Femur (tissue), 1 donor: ENCODE measurements around the gene GPC4.
"Not testable (repeated sequence)": the region's sequence is repeated elsewhere in the genome, so short reads cannot be mapped to it uniquely, and the experiment has no call there.

Experiments used
- DNase-seq: peaks from one replicate; pipeline ENCODE4 v3.0.0-alpha.2; 2017

The GPC4 gene

DNA sequence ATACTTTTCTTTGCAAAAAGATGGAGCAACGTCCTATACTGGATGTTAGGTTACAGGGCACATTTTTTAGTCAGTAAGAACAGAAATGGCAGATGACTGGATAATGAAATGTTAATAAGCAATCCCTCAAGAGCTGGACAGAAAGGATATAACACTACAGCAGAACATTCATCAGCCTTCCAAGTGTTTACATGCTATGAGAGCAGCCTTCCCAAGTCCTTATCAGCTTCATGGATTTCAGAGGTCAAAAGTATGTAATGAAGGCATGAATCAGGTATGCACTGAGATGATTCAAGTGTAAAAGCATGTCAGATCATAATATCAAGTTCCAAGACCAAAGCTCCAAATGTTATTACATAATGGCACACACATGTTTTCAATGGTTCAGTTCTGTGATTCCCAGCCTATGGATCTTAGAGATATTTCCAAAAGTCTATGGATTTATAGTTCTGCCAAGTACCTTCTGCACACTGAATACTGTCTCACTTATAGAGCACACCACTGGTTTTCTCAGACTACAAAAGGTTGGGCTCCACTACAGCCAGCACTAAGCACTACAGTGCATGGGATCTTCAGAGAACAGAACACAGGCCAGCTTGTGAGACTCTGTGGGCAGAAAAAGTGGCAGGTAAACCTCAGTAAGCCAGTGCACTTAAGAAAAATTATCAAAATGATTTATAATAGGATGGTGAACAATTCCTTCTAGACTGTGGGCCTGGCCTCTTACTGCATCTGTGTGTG, 49.2 kb downstream of the GPC4 start:
- DNase-seq: no peak

DNA sequence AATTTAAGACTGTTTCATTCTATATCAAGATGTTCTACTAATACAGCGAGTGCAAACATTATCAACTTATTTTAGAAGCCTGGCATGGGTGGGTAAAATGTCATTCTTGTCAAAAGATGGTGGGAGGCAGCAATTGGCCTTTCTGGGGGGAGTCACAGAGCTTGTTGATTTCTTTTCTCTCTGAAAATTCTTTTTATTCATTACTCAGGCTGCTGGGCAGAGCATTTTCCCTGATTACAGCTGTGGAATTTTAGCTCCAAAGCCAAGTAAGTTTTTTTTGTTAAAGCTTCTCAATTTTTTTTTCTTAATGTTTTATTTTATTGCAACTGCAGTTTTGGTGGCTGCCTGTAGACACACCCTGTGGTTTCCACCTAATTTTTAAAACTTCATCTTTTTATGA, 50.4 kb downstream of the GPC4 start:
- DNase-seq: no peak

DNA sequence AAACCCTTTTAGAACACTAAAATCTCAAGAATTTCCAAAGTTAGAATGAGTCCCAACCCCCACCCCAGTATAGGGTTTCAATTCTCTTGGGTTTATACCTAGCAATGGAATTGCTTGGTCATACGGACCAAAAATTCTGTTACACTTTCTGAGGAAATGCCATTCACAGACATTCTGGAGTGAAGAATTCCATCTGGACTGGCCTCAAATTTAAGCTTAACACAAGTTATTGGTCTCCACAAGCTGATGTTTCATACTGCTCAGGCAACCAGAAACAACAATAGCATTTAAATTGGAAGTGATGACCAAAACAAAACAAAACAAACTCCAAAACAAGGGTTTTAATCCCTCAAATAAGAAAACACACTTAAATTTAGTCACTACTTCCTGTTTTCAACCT, 51.1 kb downstream of the GPC4 start:
- DNase-seq: no peak

DNA sequence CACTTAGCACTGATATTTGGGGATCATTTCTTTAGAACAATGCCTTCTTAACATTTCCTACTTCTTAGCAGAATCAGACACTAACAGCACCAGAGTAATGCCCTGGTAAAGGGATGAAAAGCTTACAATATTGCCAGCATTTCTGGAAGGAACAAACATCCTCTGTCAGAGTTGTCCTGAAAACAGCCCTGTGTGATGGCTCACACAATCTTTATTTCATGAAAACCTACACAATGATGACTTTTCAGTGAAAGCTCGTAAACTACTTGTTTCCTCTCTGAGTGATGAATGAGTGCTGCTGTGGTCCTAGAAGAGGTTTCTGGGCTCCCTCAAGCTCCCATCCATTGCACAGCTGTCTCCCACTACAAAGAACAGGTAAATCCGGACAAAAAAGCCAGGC, 52.8 kb downstream of the GPC4 start:
- no peak for DNase-seq

DNA sequence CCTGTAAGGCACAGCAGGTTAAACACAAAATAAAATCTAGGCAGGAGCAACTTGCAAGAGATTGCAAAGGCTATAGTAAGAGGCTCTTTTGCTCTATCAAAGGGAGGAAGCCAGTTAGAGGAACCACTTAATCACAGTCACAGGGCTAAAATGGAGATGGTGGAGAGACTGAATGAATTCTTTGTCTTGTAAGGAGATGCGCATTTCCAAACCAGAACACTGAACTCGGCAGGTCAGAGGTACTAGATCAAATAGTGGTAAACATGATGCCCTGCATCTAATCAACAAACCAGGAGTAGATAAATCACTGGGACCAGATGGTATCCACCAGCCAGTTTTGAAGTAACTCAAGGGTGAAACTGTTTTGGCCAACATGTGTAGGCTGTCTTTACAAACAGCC, 55.8 kb downstream of the GPC4 start:
- no peak for DNase-seq

DNA sequence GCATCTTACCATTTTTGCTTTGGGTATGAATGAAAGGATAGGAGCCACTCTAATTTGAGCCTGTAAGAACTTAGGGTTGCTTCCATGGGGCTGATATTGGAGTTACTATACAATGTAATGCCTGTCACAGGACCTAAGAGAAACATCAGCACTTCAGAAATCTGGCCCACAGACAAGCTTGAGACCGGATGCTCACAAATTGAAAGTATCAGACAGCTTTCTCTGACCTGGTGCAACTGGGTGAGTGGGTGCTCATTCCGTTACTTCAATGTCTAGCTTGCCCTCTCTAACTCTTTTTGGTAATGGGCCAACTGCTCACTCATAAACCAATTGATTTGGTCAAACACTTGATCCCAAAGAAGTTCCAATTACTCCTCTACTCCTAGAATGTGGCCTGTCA, 62.1 kb downstream of the GPC4 start:
- no peak for DNase-seq

DNA sequence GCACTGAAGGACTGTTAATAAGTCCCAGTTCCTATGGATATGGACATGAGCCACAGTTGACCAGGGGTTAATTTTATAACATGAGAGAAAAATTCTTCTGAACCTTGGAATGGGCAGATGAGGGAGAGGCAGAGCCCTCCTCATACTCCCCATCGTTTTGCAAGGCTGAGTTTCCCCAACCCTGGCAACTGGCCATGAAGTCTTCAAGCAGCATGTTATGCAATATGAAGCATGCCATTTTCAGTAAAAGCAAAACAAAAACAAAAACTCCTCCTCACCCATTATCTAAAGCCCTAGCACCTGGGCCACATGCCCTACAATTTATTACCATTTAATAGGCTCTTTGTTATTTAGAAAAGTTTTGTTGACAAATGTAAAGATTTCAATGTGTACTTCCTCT, 64.5 kb downstream of the GPC4 start:
- DNase-seq: no peak

DNA sequence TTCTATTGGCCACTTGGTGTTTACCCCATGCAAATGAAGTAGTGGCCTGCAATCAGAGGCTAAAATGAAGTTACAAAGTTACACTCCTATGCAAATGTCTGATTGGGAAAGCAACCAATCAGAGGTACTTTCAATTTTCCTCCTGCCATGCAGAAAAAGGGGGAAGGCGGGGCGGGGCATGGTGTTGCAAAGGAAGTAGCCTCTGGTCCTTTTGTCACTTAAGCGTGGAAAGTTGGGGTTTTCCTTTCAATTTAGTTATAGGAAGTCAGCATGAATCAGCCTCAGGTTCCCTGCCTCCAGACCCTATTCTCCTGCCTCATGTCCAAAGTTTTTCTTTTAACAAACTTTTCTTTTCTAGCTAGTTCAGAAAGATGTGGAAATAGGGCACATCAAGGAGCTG, 69.3 kb downstream of the GPC4 start:
- DNase-seq: no peak

DNA sequence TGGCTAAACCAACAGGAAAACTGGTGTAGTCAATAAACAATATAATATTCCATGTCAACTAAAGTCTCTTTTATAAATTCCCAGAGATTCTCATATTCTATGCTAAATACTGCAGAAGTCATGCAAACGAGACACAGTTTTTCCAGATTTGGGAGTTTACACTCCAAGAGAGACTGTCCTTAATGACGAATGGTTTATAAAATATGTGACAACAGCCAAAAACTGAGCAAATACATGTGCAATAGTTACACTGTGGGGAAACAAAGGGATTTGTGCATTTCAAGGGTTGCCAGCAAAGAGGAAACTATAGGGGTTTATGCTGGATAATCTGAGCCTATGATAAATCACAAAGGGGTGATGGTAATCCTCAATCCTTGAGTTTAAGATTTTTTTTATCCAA, 75.7 kb downstream of the GPC4 start:
- DNase-seq: no peak

DNA sequence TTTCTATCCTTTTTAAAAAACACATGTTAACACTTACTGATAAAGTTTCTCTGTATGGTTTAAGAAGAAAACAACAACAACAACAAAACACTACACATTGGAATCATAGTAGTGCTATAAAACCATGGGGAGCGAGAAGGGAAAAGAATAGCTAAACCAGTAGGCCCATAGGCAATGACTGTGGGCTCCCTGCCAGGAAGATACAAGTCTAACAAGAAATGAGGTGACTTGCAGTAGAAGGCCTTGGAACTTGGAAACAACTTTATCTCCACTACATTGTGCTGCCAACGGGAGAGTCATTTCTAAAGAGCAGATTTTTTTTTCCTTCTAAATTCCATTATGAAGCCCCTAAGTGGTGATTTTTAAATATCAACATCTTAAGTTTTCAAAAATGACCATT, 78.0 kb downstream of the GPC4 start:
- DNase-seq: no peak

DNA sequence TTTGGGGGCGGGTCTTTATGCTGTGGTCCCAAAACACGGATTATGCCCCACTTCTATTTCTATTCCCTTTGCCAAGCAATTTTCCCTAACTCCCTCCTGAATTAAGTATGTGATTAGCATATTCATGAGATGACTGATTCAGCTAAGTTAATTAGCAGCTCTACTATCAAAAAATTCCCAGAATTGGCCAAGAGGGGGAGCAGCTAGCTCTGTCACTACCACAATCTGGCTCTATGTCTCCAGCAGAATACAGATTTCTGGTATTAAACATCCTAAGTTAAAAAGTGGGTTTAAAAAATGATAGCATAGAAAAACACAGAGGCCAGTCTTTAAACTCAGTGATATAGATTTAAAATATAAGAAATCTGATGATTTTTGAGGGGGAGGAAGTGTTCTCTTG, 80.3 kb downstream of the GPC4 start:
- DNase-seq: no peak

DNA sequence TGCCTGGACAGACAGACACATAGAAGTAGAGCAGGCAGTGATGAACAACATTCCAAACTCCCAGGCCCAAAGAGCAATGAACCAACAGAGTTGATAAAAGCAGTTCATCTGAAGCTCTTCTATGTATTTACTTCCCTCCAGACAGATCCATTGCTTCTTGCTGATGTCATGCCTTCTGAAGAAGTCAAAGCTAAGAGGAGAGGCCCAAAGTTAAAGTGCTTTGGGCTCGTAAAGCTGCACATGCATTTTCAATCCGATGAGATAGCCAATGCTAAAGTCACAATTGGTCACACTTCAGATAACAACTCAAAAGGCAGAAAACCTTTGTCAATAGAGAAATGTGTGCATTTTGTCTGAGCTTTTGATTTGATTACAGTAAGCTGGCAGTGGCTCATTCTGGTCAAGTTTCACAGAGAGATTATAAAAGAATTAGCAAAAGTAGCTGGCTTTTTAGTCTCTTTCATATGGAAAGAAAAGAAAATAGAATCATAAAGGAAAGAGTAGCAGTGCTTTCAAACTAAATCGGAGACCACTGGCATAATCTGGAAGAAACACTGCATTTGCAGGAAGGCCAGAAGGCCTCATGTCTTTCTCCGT, 82.0 kb downstream of the GPC4 start:
- no peak for DNase-seq

DNA sequence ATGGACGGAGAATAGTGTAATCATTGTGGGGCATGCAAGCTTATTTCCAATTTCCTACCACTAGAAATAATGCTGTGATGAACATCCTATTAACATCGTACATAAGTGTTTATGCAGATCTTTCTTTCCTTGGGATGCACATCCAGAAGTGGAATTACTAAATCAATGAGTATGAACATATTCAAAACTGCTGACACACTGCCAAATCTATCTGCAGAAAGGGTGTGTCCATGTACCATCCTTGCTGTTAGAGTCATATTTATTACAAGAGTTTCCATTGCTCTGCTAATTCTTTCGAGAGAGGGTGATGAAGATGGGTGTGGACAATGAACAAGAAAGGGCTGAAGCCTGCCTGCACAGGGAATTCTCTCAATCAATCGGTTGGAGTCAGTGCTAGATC, 82.6 kb downstream of the GPC4 start:
- no peak for DNase-seq

DNA sequence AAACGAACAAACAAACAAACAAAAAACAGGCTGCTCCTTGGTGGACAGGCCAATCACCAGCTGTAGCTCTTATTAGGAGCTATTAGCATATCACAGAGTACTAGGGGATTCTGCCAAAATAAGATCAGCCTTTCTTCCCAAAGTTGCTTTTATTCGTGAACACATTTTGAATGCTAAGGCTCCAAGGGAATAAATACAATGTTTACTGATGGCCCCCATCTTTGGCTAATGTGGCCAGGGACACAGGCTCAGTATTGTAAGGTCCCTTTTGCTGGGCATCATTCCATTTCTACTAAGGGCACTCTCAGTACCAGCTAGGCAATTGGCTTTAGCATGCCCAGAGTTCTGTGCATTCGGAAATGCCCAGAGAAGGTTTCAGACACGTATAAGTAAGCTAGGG, 84.3 kb downstream of the GPC4 start:
- no peak for DNase-seq

DNA sequence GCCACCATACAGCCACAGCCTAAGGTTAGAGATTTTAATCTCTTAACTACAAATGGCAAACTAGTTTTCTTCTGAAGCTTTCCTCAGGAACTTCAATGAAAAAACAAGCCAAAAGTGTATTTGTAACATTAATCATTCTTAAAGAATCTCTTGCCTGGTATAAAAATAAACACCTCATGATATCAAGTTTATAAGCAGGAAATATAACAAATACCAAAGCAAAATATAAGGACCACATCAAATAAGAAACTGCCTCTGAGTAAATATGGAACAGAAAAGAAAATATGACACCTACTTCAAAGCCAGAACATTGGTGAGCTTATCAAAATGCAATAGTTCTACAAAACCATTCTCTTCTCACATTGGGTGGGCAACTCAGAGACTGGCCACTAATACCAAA, 89.9 kb downstream of the GPC4 start:
- no peak for DNase-seq

DNA sequence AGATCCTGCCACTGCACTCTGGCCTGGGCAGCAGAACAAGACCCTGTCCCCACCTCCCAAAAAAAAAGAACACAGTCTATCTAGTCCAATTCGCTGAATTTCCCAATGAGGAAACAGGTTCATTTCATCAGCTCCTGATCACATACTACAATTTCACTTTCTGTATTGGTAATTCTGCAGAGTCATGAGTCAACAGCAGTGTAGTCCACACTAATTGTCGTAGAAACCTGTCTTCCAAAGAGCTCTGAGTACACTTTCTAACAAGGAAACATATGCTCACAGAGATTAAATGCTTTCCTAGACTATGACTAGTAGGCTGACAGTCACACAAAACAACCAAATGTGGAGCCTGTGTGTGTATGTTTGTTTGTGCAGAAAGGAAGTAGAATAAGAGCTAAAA, 91.9 kb downstream of the GPC4 start:
- DNase-seq: no peak

DNA sequence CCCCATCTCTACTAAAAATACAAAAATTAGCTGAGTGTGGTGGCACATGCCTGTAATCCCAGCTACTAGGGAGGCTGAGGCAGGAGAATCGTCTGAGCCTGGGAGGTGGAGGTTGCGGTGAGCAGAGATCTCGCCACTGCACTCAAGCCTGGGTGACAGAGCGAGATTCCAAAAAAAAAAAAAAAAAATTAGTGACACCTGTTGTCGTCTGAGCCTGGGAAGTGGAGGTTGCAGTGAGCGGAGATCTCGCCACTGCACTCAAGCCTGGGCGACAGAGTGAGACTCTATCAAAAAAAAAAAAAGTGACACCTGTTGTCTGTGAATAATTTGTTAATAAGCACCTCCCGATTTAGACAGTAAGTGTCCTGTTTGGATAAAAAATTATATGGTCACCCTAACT, 93.0 kb downstream of the GPC4 start:
- DNase-seq: not testable (repeated sequence)

DNA sequence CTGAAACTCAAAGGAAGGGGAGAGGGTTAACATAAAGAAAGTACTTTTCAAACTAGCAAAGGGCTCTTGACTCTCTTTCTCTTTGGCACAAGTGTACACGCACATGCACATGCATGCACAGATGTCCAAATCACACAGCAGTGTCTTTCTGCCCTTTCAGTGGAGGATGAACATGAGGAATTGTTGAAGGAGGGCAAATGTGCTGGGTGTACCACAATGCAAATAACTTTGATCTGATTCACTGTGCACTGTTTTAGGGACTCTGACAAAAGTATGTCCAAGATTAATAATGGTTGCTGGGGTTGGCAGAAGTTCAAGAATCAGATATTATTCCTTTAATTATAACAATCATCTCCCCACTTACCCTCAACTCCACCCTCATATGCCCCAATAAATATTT, 93.8 kb downstream of the GPC4 start:
- no peak for DNase-seq

DNA sequence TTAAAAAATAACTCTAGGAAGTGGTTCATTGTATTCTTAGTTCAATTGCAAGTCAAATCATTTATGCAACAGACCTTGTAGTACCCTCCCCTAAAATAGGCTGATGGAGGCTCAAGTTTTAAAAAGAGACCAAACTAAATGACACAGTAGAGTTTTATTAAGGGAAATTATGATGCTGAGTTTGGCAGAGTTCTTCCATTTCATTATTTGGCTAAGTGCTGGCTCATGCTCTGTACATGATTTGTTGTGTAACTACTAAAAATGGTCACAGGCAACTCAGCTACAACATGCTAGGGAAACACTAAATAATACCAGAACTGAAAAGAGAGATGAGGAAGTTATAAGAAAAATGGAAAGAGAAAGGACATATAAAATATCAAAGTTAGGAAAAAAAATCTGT, 101.0 kb downstream of the GPC4 start:
- no peak for DNase-seq

DNA sequence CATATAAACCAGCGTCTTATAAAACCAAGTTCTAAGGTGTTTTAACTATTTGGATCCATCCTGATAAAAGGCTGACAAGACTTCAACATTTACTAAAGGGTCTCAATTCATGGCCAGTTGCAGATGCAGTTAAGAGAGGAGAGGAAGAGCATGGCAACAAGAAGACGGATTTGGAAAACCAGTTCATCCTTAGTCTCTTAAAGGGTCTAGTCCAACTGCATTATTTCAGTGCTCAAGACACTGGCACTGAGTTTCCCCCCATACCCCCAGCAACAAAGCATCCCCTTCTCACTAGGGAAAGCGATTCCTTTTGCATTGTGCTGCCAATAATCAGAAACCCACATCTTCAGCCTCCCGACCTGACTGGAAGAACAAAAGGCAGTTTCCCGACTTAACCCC, 106.8 kb downstream of the GPC4 start:
- DNase-seq: no peak

DNA sequence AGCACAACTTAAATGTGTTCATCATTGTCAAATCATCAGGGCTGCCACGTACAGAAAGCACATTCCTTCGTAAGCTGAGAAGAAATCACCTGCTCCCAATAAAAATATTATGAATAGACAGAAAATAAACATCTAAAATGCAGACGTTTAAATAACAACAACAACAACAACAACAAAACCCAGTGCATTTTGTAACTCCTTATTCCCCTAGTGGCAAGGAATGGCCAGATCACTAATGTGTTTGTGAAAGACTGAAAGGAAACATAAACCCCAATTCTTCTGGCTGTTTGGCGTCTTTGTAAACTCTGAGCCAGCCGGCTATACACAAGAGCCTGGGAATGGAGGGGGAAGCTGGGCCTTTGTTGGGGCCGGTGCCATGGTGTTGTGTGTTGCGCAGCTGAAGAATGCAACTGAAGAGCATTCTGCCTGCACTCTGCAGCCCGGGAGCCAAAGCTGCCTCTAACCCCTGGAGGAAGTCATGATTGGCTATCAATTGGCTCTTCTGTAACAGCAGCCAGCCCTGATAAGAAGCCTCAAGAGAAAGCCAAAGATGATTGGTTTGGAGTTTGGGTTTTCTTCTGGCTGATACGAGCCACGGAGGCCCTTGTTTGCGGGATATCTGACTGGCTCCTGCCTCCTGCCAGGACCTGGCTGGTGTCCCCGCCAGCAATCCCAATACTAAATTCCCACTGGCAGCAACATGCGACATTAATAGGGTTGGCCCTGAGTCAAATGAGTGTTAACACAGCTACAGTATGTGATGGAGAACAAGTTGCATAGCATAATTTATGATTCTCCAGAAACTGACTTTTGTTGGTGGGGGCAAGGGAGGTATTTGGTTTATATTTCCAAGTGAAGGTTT, 107.4 kb downstream of the GPC4 start:
- DNase-seq: peak; percentile 47

DNA sequence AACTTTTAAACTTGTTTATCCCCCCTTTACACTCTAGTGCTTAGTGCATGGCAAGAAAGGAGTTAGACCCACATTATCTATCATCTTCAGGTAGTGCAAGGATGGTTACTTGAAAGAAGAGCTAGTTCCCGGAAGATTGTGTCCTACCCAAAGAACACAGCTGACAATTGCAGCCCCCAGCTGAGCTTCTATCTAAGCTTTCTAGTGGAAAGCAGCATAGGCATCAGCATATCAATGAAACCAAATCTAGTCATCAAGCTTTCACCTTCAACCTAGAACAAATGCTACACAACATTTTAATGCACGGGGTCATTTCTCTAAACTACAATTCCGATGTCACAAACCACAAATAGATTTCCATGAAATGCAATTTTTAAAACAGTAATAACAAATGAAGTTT, 108.2 kb downstream of the GPC4 start:
- DNase-seq: no peak

DNA sequence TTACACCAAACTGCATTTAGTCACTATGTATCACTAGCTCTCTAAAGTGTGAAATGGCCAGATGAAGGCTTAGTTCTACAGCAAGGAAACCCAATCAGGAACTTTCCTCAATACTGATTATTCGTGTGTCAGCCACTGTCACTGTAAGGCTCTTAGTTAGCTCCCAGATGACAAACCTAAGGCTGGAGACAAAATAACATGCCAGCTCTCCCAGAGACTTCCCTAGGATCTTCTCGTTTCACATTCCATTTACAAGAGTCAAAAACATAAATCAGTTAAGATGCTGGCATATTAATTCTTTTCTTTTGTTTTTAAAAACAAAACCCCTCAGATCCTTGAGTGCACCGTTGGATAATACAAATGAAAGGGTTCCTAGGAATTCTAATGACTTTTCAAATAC, 109.0 kb downstream of the GPC4 start:
- DNase-seq: no peak

DNA sequence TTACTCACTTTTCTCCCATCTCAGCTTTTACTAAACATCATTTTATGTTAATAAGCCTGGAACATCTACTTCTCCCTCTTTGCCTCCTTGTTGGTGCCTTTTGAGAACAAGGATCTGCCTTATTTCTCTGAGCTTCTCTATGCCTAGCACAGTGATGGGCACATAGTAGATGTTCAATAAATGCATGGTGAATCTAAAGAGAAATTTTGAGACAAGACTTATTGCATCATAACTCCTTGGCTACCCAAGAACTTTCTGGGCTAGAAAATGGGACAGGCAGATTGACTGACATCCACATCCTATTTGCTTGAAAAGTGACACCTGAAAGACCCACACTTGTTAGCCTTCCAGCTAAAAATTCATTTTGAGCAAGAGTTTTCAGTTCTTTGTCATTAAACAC, 109.9 kb downstream of the GPC4 start:
- DNase-seq: no peak
